WERI-Rb-1 (cell line): ENCODE data around the gene IL19.

Experiments used
- DNase-seq: peaks from one replicate; pipeline ENCODE4 v3.0.0-alpha.2; 2020
- H3K27ac ChIP-seq: fragments of 250-450 bp; sonication (Bioruptor Pico); 2 replicates; pipeline ENCODE4 v1.5.1; 2020; ENCODE audit warnings: mild to moderate bottlenecking, moderate library complexity
- H3K27me3 ChIP-seq: fragments of 250-450 bp; sonication (Bioruptor Pico); 2 replicates; pipeline ENCODE4 v1.5.1; 2021; ENCODE audit warnings: mild to moderate bottlenecking, low read depth, moderate library complexity; ENCODE audit not compliant: insufficient read depth, severe bottlenecking
- H3K36me3 ChIP-seq: fragments of 250-450 bp; sonication (Bioruptor Pico); 2 replicates; pipeline ENCODE4 v1.5.1; 2020; ENCODE audit warnings: mild to moderate bottlenecking, moderate library complexity
- H3K4me3 ChIP-seq: 2 replicates; pipeline ENCODE4 v1.5.1; 2011; ENCODE audit warnings: low read depth, mild to moderate bottlenecking, control low read depth, low read length
- H3K9me3 ChIP-seq: fragments of 250-450 bp; sonication (Bioruptor Pico); 2 replicates; pipeline ENCODE4 v1.5.1; 2021; ENCODE audit warnings: mild to moderate bottlenecking, moderate library complexity; ENCODE audit not compliant: severe bottlenecking
- TF ChIP-seq, protein P1 (sequence below): IDR thresholded peaks from 2 replicates; pipeline ENCODE4 v1.5.1; 2011; ENCODE audit warnings: low read depth, mild to moderate bottlenecking, control low read depth, inconsistent platforms, low read length

The IL19 gene

DNA sequence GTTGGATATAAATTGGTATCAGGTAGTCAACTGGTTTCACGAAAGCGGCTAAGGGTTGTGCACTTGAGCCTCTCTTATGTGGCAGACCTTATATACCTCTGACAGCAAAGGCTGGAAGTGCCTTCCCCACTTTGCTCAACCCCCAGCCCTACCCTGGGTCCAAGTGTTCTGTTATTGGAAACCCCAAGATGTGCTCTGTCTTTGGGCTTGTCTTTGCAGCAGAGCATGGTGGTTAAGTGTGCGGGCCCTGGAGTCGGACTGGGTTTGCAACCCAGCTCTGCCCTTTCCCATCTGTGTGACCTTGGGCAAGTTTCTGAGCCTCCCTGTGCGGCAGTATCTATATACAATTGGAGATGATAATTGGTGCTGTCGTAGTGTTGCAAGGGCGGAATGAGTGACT is 12.9 kb downstream of the IL19 start:
- no peak overlapping the region for H3K27ac ChIP-seq
- H3K4me3 ChIP-seq: no peak overlapping the region
- H3K9me3 ChIP-seq: no peaks in the 10 kb centered on the region
- TF ChIP-seq, protein P1, sequence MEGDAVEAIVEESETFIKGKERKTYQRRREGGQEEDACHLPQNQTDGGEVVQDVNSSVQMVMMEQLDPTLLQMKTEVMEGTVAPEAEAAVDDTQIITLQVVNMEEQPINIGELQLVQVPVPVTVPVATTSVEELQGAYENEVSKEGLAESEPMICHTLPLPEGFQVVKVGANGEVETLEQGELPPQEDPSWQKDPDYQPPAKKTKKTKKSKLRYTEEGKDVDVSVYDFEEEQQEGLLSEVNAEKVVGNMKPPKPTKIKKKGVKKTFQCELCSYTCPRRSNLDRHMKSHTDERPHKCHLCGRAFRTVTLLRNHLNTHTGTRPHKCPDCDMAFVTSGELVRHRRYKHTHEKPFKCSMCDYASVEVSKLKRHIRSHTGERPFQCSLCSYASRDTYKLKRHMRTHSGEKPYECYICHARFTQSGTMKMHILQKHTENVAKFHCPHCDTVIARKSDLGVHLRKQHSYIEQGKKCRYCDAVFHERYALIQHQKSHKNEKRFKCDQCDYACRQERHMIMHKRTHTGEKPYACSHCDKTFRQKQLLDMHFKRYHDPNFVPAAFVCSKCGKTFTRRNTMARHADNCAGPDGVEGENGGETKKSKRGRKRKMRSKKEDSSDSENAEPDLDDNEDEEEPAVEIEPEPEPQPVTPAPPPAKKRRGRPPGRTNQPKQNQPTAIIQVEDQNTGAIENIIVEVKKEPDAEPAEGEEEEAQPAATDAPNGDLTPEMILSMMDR: no peak
- DNase-seq: no peak
- H3K36me3 ChIP-seq: no peaks in the 10 kb centered on the region
- H3K27me3 ChIP-seq: peaks cover 59% of the 10 kb centered on the region

DNA sequence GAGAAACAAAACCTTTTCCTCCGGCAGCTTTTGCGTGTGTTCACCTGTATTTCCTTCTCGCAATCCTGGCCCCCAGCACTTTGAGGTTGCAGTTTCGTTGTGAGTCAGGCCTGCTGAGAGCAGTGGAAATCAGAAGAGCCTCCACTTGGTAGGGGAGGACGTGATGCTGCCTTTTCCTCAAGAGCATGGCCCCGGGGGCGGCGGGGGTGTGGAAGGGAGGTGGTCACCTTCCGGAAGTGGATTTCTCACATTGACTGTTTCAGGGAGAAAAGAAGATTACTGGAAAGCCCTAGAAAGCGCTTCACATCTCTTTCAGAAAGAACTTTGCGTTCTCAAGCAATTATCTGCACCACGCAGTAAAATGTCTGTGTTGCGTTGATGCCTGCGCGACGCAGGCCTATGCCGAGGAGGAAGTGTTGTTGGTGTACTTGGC is 13.9 kb downstream of the IL19 start:
- peaks cover 59% of the 10 kb centered on the region for H3K27me3 ChIP-seq
- no peaks in the 10 kb centered on the region for H3K36me3 ChIP-seq
- H3K9me3 ChIP-seq: no peaks in the 10 kb centered on the region
- H3K27ac ChIP-seq: no peak overlapping the region
- H3K4me3 ChIP-seq: no peak overlapping the region
- TF ChIP-seq, protein P1: no peak
- DNase-seq: no peak

DNA sequence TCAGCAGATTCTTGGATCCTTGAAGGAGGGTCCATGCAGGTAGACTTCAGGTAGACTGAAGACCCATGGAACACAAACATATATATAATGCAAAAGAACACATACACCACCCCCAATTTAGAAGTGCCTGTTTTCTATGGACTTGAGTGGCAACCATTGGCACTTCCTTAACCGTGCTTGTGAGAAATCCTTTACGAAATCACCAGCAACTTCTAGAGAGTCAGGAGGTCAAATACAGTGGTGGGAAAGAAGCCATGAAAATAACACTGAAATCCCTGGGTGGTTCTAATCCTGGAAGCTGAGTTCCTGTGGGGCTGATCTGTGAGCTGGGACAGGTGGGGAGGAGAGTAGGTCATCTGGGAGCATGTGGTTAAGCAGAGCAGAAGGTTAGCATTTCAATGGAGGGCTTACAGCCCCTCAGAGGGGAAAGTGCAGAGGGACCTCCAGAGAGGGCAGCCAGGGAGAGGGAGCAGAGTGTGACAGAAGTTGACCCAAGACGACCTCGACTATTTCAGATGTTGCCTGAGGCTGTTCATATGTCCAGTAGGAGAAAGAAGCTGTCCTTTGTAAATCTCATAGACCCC is 14.7 kb downstream of the IL19 start:
- no peak overlapping the region for H3K4me3 ChIP-seq
- H3K36me3 ChIP-seq: no peaks in the 10 kb centered on the region
- H3K9me3 ChIP-seq: no peaks in the 10 kb centered on the region
- no peak overlapping the region for H3K27ac ChIP-seq
- H3K27me3 ChIP-seq: peaks cover 59% of the 10 kb centered on the region
- TF ChIP-seq, protein P1: no peak
- DNase-seq: peak; percentile 81

DNA sequence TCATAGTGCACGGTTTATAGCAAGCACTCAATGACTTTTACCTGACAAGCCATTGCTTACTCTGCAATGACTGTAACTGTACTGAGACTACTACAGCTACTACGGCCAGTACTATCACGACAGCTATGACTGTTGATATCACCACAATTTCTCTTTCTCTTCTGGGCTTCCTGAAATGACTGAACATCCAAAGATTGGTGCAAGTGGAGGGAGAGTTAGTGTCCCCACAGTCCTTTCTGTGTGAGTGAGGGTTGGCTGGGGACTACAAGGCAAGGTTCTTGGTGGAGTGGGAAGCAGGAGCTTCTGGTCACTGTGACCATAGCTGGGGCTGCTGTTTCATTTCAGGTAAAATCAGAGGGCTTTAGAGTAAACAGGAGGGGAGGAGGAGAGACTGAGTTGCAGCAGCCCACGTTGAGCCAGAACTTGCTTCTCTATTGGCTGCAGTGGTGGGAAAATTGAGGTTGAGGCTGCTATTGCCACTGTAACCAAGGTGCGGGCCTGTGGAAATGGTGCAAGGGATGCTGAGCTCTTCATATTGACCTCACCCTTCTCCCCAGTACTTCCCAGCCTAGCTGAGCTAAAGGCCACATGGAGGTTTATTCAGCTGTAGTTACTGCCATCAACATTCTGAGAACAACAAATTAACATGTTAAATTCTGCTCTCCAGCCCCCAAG is 15.8 kb downstream of the IL19 start:
- TF ChIP-seq, protein P1: no peak
- peaks cover 62% of the 10 kb centered on the region for H3K27me3 ChIP-seq
- no peak overlapping the region for H3K27ac ChIP-seq
- no peak for DNase-seq
- H3K4me3 ChIP-seq: no peak overlapping the region
- no peaks in the 10 kb centered on the region for H3K9me3 ChIP-seq
- H3K36me3 ChIP-seq: no peaks in the 10 kb centered on the region

DNA sequence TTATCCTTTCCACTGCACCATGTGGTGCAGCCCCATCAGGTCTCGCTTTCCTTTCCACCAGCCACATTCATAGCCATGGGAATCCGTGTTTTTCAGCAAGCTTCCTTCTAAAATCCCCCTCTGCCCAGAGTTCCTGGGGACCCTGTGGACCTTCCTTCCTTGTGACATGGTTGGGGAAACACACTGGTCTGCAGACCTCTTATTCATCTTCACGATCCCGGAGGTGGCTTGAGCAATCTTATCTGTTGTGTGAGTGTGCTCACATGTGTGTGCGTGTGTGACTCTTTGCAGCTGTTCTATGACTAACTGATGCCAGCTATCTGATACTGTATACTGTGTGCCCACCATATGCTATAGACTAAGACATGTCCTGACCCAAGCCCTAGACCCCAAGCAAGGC is 17.3 kb downstream of the IL19 start:
- Histone ChIP-seq H3K27ac (no peak overlapping the region), H3K9me3 (no peaks in the 10 kb centered on the region), H3K4me3 (no peak overlapping the region), H3K36me3 (no peaks in the 10 kb centered on the region), H3K27me3 (peaks cover 73% of the 10 kb centered on the region)
- DNase-seq: no peak
- TF ChIP-seq, protein P1: no peak
